Epithelial cell of prostate (primary cell): Measurements from ENCODE around the gene MED15.

Source experiments
- DNase-seq: peaks from one replicate; pipeline ENCODE4 v3.0.0-alpha.2; 2011; ENCODE audit warnings: low read depth, low spot score
- H3K27ac ChIP-seq: fragments of 450-650 bp; 2 replicates; pipeline ENCODE4 v1.5.1; 2017; ENCODE audit warnings: mild to moderate bottlenecking

Gene MED15

DNA sequence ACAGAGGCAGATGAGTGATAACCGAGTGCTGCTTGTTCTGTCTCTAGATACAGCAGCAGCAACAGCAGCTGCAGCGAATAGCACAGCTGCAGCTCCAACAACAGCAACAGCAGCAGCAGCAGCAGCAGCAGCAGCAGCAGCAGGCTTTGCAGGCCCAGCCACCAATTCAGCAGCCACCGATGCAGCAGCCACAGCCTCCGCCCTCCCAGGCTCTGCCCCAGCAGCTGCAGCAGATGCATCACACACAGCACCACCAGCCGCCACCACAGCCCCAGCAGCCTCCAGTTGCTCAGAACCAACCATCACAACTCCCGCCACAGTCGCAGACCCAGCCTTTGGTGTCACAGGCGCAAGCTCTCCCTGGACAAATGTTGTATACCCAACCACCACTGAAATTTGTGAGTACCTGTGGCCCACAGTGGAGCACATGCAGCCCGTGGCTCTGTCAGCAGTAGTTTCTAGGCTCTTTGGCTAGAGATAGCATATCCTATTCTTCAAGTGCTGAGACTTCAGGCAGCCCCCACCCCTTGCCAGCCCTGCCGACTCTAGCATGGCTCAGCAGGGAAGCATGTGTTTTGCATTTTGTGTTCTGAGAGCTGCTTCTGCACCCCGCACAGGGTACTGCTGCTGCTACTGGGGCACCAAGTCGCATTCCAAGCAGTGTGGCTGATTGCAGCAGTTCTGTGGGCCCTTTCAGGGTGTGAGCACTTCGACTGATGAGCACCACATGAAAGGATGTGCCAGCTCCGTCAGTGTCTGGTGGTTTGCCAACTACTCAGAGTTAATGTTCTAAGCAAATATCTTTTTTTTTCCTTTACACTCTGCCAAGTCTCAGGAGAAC, 59.2 kb downstream of the MED15 start:
- peak; percentile 57 for DNase-seq
- peak overlapping the region; percentile 91 for H3K27ac ChIP-seq

DNA sequence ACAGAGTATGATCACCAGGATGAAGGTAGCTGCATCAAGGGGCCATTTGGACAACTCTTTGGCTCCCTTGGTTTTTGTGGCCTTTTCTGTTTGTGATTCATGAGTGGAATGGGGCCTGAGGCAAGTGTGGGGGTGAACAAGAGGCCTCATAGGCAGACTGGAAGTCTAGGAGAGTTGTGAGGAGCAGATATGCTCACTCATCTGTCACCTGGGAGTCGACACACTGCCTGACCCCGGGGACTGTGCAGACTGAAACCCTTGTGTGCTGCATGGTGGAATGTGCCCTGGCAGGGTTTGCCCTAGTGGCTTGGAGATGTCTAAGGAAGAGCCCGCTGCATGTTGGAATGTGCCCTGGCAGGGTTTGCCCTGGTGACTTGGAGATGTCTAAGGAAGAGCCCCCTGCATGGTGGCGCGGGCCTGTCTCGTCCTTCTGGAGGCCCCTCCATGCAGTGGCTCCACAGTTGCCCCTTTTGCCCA, 60.0 kb downstream of the MED15 start:
- peak overlapping the region; percentile 91 for H3K27ac ChIP-seq
- DNase-seq: peak; percentile 78

DNA sequence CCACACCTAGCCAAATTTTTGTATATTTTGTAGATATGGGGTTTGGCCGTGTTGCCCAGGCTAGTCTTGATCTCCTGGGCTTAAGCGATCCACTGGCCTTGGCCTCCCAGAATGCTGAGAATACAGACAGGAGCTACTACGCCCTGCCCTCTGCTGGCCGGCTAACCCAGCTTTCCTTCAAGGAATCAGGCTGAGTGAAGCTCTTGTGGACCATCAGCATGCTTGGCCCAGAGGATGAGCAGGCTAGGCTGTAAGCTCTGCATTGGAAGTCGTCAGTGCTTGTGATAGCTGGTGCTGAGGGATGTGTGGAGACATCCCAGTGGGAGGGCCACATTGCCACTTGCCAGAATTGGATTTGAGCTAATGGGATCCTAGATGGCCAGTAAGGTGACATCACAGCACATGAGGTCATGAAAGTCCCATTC, 60.6 kb downstream of the MED15 start:
- no peak for DNase-seq
- H3K27ac ChIP-seq: peak overlapping the region; percentile 91

DNA sequence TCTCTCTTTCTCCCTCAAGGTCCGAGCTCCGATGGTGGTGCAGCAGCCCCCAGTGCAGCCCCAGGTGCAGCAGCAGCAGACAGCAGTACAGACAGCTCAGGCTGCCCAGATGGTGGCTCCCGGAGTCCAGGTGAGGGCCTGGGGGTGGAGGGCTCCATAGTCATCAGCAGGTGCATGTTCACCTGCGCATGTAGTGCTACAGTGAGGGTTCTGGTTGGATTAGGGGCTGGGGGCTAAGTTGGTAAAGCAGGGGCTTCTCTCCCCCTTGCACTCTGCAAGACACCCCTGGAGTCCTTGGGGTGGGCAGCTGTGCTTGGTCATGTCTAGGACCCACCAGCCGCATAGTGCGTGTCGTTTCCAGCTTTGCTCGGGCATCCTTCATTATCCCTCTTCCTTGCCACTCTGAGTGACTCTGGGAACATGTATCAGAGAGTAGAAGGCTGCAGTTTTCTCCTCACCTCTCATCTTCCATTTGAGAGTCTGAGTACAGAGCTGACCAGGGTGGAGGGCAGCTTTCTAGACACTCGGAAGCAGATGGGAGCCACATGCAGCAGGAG, 61.2 kb downstream of the MED15 start:
- peak overlapping the region; percentile 91 for H3K27ac ChIP-seq
- no peak for DNase-seq

DNA sequence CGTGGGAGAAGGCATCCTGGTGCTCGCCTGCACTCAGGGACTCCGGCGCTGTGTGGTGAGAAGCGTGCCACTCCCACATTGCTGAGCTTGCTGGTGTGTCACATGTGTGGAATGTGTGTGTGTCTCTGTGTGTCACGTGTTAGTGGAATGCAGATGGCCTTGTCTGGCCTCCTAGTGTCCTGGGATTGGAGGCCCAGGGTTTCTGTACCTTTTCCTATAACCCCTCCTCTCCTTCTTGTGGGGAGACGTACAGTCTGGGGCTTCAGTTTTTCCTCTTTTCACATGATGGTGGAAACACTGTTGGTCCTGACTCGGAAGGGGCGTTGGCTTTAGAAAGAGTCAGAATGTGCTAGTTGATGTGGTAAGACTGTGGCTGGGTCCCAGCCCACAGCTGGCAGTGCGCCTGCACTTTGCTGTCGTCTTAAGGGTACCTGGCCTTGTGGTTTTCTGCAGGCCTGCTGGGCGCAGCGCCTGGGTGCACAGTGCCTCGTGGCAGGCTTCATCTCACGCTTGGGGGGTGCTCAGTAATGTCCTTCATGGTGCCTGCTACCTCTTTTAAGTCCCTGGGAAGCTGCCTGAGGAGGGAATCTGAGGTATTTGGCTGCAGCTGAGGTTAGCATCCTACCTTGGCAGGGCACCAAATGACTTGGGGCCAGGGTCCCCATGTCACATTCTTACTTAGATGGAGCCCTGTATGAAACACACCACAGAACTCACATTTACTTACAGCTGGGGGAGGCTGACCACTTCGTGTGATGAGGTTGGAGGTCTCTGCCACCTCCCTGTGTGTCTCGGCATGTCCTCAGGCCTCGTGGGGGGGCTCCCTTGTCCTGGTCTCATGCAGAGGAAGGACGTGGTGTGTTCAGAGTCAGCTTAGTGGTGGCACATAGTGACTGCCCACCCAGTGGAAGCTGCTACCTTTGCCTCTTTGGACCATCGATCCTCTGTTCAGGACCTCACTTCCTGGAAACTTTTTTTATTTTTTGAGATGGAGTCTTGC, 61.9 kb downstream of the MED15 start:
- peak overlapping the region; percentile 91 for H3K27ac ChIP-seq
- DNase-seq: peak; percentile 86

- no peak for DNase-seq
- peak overlapping the region; percentile 91 for H3K27ac ChIP-seq
Measured at GRCh38 chr22:20571078-20571503, 63.7 kb downstream of the MED15 start.

DNA sequence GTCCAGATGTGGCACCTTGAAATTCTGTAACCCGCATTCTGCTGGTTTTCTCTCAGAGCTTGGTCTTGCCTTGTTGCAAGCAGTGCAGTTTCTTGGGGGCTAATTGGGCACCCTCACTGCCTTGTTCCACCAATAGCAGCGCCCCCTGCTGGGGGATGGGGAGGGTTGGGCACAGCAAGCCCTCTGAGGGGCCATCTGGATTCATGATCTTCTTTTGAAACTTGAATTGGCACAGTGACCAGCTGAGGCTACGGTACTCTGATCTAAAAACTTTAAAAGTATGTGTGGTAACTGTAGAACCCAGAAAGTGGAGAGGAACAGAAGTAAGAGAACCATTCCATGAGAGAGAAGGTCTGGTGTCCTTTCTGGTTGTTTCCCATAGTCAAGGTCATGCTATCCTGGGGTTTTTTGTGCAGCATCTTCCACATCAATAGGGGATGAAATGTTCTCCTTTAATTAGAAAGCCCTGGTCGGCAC, 64.2 kb downstream of the MED15 start:
- H3K27ac ChIP-seq: peak overlapping the region; percentile 91
- no peak for DNase-seq

GRCh38 chr22:20572132-20572802, 64.9 kb downstream of the MED15 start:
- H3K27ac ChIP-seq: no peak overlapping the region
- DNase-seq: no peak

DNA sequence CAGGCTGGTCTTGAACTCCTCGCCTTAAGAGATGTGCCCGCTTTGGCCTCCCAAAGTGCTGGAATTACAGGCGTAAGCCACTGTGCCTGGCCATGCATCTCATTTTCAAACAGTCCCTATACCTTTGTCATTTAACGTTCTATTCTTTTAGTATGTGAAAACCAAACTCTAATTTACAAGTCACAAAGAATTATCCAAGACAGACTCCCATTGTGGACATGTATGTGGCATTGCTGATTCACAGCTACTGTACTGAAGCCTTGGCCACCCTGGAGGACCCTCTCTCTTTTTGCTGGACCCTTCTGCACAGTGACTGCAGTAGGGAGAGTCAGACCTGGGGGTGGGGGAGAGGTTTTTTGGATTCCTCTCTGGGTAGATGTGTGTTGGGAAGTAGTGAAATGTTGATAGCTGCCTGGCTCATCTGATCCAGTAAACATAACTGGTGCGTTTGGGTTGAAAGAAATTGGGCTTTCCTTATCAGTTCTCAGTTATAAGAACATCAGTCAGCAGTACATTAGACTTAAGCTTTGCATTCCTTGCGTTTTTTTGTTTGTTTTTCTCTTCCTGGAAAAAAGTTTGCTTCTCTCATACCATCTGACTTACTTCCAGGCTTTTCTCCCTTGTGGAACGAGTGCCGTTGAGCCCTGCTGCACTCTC, 65.9 kb downstream of the MED15 start:
- no peak overlapping the region for H3K27ac ChIP-seq

DNA sequence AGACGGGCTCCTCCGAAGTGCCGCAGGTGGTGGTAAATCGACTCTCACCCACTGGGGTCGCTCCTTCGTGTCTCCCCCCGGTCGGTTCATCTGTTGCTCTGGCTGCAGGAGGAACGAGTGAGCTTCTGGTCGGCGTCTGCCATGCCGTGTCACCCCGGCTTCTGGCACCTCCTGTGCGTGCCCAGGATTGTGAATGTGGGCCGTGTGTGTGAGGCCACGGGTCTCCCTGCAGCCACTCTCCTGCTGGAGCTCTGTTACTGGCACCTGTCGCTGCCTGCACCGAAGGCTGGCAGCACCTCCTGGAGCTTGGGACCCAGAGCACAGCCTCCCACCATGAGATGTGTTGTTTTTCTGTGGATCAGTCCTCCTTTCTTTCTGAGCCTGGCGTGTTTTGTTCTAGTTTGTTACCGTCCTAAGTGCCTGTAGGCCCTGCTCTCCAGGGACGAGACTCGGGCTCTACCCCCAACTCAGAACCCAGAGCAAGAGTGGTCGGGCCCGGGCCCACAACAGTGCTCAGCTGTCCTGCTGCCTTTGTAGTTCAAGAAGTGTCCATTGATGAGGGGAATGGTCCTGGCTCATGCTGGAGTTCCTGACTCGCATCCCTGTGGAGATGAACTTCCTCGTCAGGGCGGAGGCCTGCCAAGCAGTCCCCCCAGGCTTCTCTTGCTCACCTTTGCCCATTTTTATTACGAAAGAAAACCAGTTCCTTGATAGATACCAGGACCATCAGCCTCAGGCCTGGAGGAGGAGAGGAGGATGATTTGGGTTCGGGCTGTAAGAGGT, 66.6 kb downstream of the MED15 start:
- no peak for DNase-seq
- no peak overlapping the region for H3K27ac ChIP-seq

More for the DNA sequence above, 65.9 kb downstream of the MED15 start:
- no peak for DNase-seq

DNA sequence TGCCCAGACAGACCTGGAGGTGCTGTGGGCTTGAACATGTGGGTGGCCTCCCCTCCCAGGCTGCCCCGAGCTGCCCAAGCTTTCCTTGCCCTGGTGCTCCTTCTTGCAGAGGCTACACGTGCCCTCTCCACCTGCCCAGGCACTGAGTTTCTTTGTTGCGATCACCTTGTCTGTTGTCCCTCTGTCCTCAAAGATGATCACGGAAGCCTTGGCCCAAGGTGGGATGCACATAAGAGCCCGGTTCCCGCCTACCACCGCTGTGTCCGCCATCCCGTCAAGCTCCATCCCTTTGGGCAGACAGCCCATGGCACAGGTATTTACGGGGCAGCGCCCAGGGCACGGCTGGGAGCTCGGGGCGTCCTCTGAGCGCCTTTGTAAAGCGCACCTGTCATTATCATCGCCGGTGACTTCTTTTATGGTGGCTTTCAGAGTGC, 67.5 kb downstream of the MED15 start:
- H3K27ac ChIP-seq: no peak overlapping the region
- DNase-seq: no peak

DNA sequence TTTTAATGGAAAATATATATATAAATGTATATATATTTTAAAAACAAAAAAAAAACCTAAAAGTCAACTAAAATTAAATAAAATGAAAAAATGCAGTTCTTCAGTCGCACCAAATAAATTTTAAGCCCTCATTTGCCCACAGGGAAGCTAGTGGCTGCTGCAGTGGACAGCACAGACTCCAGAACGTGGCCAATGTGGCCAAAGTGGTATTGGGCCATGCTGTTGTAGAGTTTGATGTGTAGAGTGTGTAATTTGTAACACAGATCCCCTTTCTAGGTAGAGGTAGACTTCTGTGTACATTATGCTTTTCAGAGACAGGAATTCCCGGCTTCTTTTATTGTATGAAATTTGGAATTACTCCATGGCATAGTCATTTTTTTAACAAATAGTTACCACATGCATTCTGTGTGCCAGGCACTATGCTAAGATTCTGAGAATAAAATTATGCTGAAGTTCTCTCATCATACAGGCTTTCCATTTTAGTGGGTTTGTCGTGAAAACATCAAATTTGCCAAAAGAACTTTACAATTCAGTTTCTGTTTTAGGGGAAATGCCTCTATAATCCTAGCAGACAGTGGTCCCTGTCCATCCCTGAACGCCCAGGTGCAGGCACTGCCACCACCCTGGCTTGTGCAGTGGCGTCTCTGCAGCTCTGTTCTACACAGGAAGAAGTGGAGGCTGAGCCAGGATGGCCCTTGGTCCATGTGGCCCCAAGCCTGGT, 68.5 kb downstream of the MED15 start:
- no peak for DNase-seq
- H3K27ac ChIP-seq: no peak overlapping the region

DNA sequence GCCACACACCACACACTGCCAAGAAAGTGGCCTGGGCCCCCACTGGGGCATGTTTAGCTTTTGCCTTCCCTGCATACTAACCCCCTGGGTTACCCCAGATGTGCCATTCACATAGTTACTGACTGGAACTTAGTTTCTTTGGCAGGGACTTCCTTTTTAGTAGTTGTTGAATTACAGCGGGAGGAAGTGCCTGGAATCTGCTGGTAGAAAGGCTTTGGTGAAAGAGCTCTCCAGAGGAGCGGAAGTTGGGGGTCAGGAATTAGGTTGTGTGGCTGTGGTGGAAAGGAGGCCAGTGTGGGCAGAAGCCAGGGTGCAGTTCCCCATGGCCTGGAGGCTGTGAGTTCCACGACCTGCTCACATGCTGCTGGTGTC, 69.0 kb downstream of the MED15 start:
- no peak overlapping the region for H3K27ac ChIP-seq
- no peak for DNase-seq

GRCh38 chr22:20577045-20577444, 69.6 kb downstream of the MED15 start:
- no peak for DNase-seq
- no peak overlapping the region for H3K27ac ChIP-seq

- DNase-seq: no peak
- no peak overlapping the region for H3K27ac ChIP-seq
Measured at GRCh38 chr22:20577549-20577975, 70.2 kb downstream of the MED15 start.

DNA sequence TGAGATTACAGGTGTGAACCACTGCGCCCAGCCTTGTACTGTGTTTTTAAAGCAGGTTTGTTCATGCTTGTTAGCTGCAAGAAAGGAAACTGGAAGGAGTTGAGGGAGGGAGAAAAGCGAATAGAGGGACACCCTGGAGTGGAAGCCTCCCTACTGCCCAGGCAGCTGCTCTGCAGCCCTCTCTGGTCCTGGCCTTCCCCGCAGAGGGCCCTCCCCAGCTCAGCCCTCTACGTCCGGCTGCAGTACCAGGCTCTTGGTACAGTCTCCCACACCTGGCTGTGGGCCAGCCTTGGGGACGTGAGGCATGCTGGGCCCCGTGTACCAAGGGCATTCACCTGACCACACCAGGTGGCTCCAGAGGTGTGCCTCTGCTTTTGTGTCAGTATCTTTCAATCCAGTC, 70.8 kb downstream of the MED15 start:
- no peak for DNase-seq
- no peak overlapping the region for H3K27ac ChIP-seq

- no peak overlapping the region for H3K27ac ChIP-seq
- no peak for DNase-seq
Measured at GRCh38 chr22:20578707-20579106, 71.3 kb downstream of the MED15 start.
